WTC11 (cell line): ENCODE results near the gene MYL12B.

Source experiments
- E2F1 ChIP-seq: sonication (generic); formaldehyde crosslinking; IDR thresholded peaks from 2 replicates; pipeline ENCODE4 v1.8.0; 2022; ENCODE audit warnings: mild to moderate bottlenecking, missing genetic modification reagents
- ESRRA ChIP-seq: sonication (generic); formaldehyde crosslinking; IDR thresholded peaks from 2 replicates; pipeline ENCODE4 v1.8.1; 2022; ENCODE audit warnings: mild to moderate bottlenecking, missing genetic modification reagents, borderline replicate concordance
- FOXJ3 ChIP-seq: sonication (generic); formaldehyde crosslinking; IDR thresholded peaks from 2 replicates; pipeline ENCODE4 v1.9.0; 2021; ENCODE audit warnings: missing genetic modification reagents, mild to moderate bottlenecking, borderline replicate concordance
- GTF2I ChIP-seq: fragments of 250-450 bp; sonication (Bioruptor Pico); conservative IDR thresholded peaks from 2 replicates; pipeline ENCODE4 v1.4.0; 2021; ENCODE audit warnings: mild to moderate bottlenecking
- MAX ChIP-seq: sonication (generic); formaldehyde crosslinking; IDR thresholded peaks from 2 replicates; pipeline ENCODE4 v1.8.0; 2022; ENCODE audit warnings: mild to moderate bottlenecking, missing genetic modification reagents
- USF1 ChIP-seq: sonication (generic); formaldehyde crosslinking; IDR thresholded peaks from 2 replicates; pipeline ENCODE4 v1.8.0; 2022; ENCODE audit warnings: mild to moderate bottlenecking, missing genetic modification reagents
- ZNF423 ChIP-seq: fragments of 250-450 bp; sonication (Bioruptor Pico); IDR thresholded peaks from 2 replicates; pipeline ENCODE4 v2.1.2; 2022; ENCODE audit warnings: mild to moderate bottlenecking, moderate library complexity

GRCh38 chr18:3219241-3219630 is 42.7 kb upstream of the MYL12B start:
- TF ChIP-seq MAX (CRISPR knock-in tag) (no peak), FOXJ3 (no peak), ESRRA (CRISPR knock-in tag) (no peak), USF1 (CRISPR knock-in tag) (no peak), ZNF423 (CRISPR knock-in tag) (no peak), GTF2I (CRISPR knock-in tag) (no peak), E2F1 (CRISPR knock-in tag) (no peak)
